CD14-positive monocyte (primary cell): Measurements from ENCODE around the gene CNOT11. TPM values are rescaled to one million over a fixed set of nuclear protein-coding genes. Genes with fewer than 3 reads are reported as not detected.

Source experiments
- DNase-seq, 3 donors: peaks; one replicate each; pipeline ENCODE4 v3.0.0-alpha.2; 2011 to 2022
- H2AFZ ChIP-seq: 2 replicates; pipeline ENCODE4 v1.6.0; 2012; ENCODE audit warnings: mild to moderate bottlenecking, low read depth, low read length, inconsistent platforms; ENCODE audit not compliant: insufficient read depth, poor library complexity, severe bottlenecking
- H3K27ac ChIP-seq, 2 donors: 1 replicate in 1 of 2; 2 replicates in 1 of 2; pipeline ENCODE4 v1.5.1; 2012 to 2013; ENCODE audit warnings: low read length in 2 of 2, control low read depth in 1 of 2, inconsistent platforms in 1 of 2, low read depth in 1 of 2, mild to moderate bottlenecking in 1 of 2
- H3K27me3 ChIP-seq, 2 donors: one replicate each; pipeline versions ENCODE4 v1.6.0 to v1.6.1; 2011 to 2013; ENCODE audit warnings: low read length in 2 of 2; ENCODE audit not compliant: control insufficient read depth in 2 of 2, insufficient read depth in 2 of 2
- H3K36me3 ChIP-seq, 2 donors: replicated peaks in 1 of 2; 1 replicate in 1 of 2; 2 replicates in 1 of 2; pipeline versions ENCODE4 v1.5.1 to v1.6.1; 2012 to 2013; ENCODE audit warnings: low read length in 2 of 2, control low read depth in 1 of 2, inconsistent platforms in 1 of 2, mild to moderate bottlenecking in 1 of 2; ENCODE audit not compliant: insufficient read depth in 2 of 2, control insufficient read depth in 1 of 2
- H3K4me1 ChIP-seq, 2 donors: 1 replicate in 1 of 2; 2 replicates in 1 of 2; pipeline versions ENCODE4 v1.5.1 to v1.6.1; 2012 to 2013; ENCODE audit warnings: low read length in 2 of 2, control low read depth in 1 of 2, inconsistent platforms in 1 of 2, mild to moderate bottlenecking in 1 of 2, moderate library complexity in 1 of 2; ENCODE audit not compliant: insufficient read depth in 2 of 2, control insufficient read depth in 1 of 2
- H3K4me2 ChIP-seq: replicated peaks from 2 replicates; pipeline ENCODE3; 2012; ENCODE audit warnings: low read length, moderate library complexity, mild to moderate bottlenecking; ENCODE audit not compliant: poor library complexity, severe bottlenecking; ENCODE audit errors: extremely low read depth
- H3K4me3 ChIP-seq, 3 experiments: fragments of 200-600 bp in 1 of 3; sonication (generic) in 1 of 3; replicated peaks in 1 of 3; 1 replicate in 2 of 3; 2 replicates in 1 of 3; pipeline ENCODE4 v1.5.1; 2011 to 2013; ENCODE audit warnings: low read length in 3 of 3, mild to moderate bottlenecking in 3 of 3, control low read depth in 2 of 3, low read depth in 2 of 3, inconsistent platforms in 1 of 3, moderate library complexity in 1 of 3
- H3K79me2 ChIP-seq: 2 replicates; pipeline ENCODE4 v1.6.0; 2012; ENCODE audit warnings: mild to moderate bottlenecking, control low read depth, inconsistent platforms, low read length, moderate library complexity; ENCODE audit not compliant: insufficient read depth
- H3K9ac ChIP-seq: 2 replicates; pipeline ENCODE4 v1.6.0; 2017; ENCODE audit warnings: low read length, mild to moderate bottlenecking; ENCODE audit not compliant: insufficient read depth, poor library complexity, severe bottlenecking
- H3K9me3 ChIP-seq, 2 donors: replicated peaks in 1 of 2; 1 replicate in 1 of 2; 2 replicates in 1 of 2; pipeline versions ENCODE4 v1.5.1 to v1.6.1; 2012 to 2013; ENCODE audit warnings: low read length in 2 of 2, control low read depth in 1 of 2; ENCODE audit not compliant: control insufficient read depth in 1 of 2, insufficient read depth in 1 of 2
- H4K20me1 ChIP-seq: 2 replicates; pipeline ENCODE4 v1.6.0; 2012; ENCODE audit warnings: mild to moderate bottlenecking, low read length, control low read depth, moderate library complexity; ENCODE audit not compliant: insufficient read depth
- H3K27ac Mint-ChIP-seq, 7 donors: one replicate each; pipeline ENCODE4 v1.8.0; 2020; ENCODE audit warnings: mild to moderate bottlenecking in 7 of 7, mixed read lengths in 7 of 7, moderate library complexity in 6 of 7, inconsistent platforms in 2 of 7
- H3K27me3 Mint-ChIP-seq, 3 donors: one replicate each; pipeline ENCODE4 v1.8.0; 2021 to 2022; ENCODE audit warnings: low read depth in 3 of 3, mild to moderate bottlenecking in 3 of 3, mixed read lengths in 3 of 3, moderate library complexity in 3 of 3, inconsistent platforms in 1 of 3
- H3K36me3 Mint-ChIP-seq, 2 donors: one replicate each; pipeline ENCODE4 v1.8.0; 2020; ENCODE audit warnings: mixed read lengths in 2 of 2, inconsistent platforms in 1 of 2, mild to moderate bottlenecking in 1 of 2
- H3K4me1 Mint-ChIP-seq: one replicate; pipeline ENCODE4 v1.8.0; 2020; ENCODE audit warnings: mild to moderate bottlenecking, mixed read lengths
- H3K4me3 Mint-ChIP-seq, 2 donors: one replicate each; pipeline ENCODE4 v1.8.0; 2020; ENCODE audit warnings: mild to moderate bottlenecking in 2 of 2, mixed read lengths in 2 of 2, moderate library complexity in 1 of 2
- H3K9me3 Mint-ChIP-seq, 7 donors: one replicate each; pipeline ENCODE4 v1.8.0; 2020 to 2022; ENCODE audit warnings: mixed read lengths in 7 of 7, mild to moderate bottlenecking in 6 of 7, moderate library complexity in 6 of 7, inconsistent platforms in 2 of 7
- WGBS: methylation state at CpG from one replicate; pipeline ENCODE4 v1.1.5; 2013; ENCODE audit warnings: missing lambda C conversion rate; ENCODE audit not compliant: insufficient coverage; 5-methylcytosine and 5-hydroxymethylcytosine counted together
- intact Hi-C, 2 donors: fragments of 100-400 bp; cut with micrococcal nuclease; formaldehyde crosslinking; loops; one replicate each; pipeline versions ENCODE4 v1.15.0 to v1.15.1; 2023
- polyA minus RNA-seq: library from RNA; depleted of rRNA, polyadenylated mRNA; stranded (reverse); fragments of >200 nt; gene quantifications from 2 replicates; pipeline ENCODE4 v1.2.3, GENCODE V29; 2012
- polyA plus RNA-seq, 3 donors: library from polyadenylated mRNA; depleted of rRNA in 1 of 3; unstranded in 2 of 3; stranded (reverse) in 1 of 3; fragments of 300-500 nt in 2 of 3; fragments of >200 nt in 1 of 3; fragmentation: Illumina TruSeq in 2 of 3; gene quantifications; 1 replicate in 2 of 3; 2 replicates in 1 of 3; pipeline ENCODE4 v1.2.3, GENCODE V29; 2012 to 2021
- total RNA-seq, 12 experiments: library from RNA in 1 of 12; stranded (reverse) in 1 of 12; fragments of 120-200 nt in 1 of 12; gene quantifications; one replicate each; pipeline ENCODE4 v1.2.4 and lab custom pipeline; 2013 to 2026; ENCODE audit warnings: mixed read lengths in 6 of 12, inconsistent platforms in 1 of 12
- TF ChIP-seq, protein P1 (sequence below): fragments of 200-600 bp; IDR thresholded peaks from one replicate; pipeline ENCODE4 v1.8.0; 2022; ENCODE audit warnings: antibody characterized with exemption, mild to moderate bottlenecking

CNOT11 gene
- 45.2 TPM for total RNA-seq (2013)
- polyA plus RNA-seq: 10 to 100 TPM; 38.2 to 39.0 (median 38.4) TPM
- polyA minus RNA-seq: 21.9 and 43.5 TPM in 2 replicates
- 20.2 to 34.4 (median 26.1) reads per million in 11 experiments for total RNA-seq (lab: John Stamatoyannopoulos, UW)

DNA sequence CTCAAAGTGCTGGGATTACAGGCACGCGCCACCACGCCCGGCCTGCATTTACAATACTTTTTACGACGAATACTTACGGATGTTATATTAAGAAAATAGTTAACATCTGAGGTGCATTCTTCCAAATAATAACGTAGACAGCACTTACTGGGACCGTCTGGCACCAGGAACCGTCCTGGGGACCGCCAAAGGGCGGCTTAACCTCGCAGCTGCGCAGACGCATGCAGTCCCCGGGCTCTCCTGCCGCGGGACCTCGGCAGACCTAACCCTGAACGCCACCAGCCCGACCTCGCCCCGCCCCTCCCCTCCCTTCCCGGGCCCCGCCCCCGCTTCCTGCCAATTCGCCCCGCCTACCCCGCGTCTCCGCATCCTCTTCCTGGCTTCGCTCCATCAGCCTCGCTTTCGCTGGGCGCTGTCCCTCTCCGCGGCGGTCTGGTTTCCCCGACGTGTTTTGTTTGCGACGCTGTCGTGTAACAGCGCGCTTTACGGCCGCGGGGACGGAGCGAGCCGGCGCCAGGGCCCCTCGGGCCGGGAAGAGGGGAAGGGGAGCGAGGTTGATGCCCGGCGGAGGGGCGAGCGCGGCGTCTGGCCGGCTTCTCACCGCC lies at the start of gene CNOT11:
TSS of gene CNOT11 (plus strand) at position 479 of the 605 bp plus-strand sequence. CDS start at position 558, 79 bp downstream.
- TF ChIP-seq, protein P1, sequence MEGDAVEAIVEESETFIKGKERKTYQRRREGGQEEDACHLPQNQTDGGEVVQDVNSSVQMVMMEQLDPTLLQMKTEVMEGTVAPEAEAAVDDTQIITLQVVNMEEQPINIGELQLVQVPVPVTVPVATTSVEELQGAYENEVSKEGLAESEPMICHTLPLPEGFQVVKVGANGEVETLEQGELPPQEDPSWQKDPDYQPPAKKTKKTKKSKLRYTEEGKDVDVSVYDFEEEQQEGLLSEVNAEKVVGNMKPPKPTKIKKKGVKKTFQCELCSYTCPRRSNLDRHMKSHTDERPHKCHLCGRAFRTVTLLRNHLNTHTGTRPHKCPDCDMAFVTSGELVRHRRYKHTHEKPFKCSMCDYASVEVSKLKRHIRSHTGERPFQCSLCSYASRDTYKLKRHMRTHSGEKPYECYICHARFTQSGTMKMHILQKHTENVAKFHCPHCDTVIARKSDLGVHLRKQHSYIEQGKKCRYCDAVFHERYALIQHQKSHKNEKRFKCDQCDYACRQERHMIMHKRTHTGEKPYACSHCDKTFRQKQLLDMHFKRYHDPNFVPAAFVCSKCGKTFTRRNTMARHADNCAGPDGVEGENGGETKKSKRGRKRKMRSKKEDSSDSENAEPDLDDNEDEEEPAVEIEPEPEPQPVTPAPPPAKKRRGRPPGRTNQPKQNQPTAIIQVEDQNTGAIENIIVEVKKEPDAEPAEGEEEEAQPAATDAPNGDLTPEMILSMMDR: no peak
- peak within 1 kb of the TSS; percentile 83 for H3K4me2 ChIP-seq
- H3K27ac Mint-ChIP-seq: peak within 1 kb of the TSS; percentile 74 to 94 (median 92)
- no peaks in the 10 kb centered on the region for H3K9me3 ChIP-seq
- no peaks in the 10 kb centered on the region for H3K27me3 Mint-ChIP-seq
- WGBS: under 1% methylated on average over 46 of the region's 63 CpGs
- intact Hi-C loops: loop anchor here (2.0 to 10.0 kb wide), 3 partner anchors 55 to 250 kb away; partner anchors contain the start of genes RNF149 (in 2 of the 2), RPL31 (in 1 of the 2) and TBC1D8 (in 1 of the 2)
- peaks cover 0 to 4% (median 2%) of the 10 kb centered on the region in 7 donors for H3K9me3 Mint-ChIP-seq
- peak; percentile 97 to 99 (median 98) for DNase-seq
- H3K79me2 ChIP-seq: peaks cover 48% of the 10 kb centered on the region
- peaks cover 44% of the 10 kb centered on the region for H3K4me1 Mint-ChIP-seq
- no peaks in the 10 kb centered on the region for H3K27me3 ChIP-seq
- peak within 1 kb of the TSS; percentile 96 for H3K4me3 Mint-ChIP-seq
- peaks cover 28 to 42% of the 10 kb centered on the region in 2 donors for H3K4me1 ChIP-seq
- H3K9ac ChIP-seq: peak within 1 kb of the TSS; percentile 99
- H3K27ac ChIP-seq: peak within 1 kb of the TSS; percentile 71 to 95
- H3K36me3 ChIP-seq: peaks cover 0 to under 1% of the 10 kb centered on the region in 2 donors
- H3K4me3 ChIP-seq: peak within 1 kb of the TSS; percentile 53 to 88 (median 77)
- H4K20me1 ChIP-seq: peaks cover 43% of the 10 kb centered on the region
- H3K36me3 Mint-ChIP-seq: peaks cover 2 to 8% of the 10 kb centered on the region in 2 donors
- peak within 1 kb of the TSS; percentile 91 for H2AFZ ChIP-seq

DNA sequence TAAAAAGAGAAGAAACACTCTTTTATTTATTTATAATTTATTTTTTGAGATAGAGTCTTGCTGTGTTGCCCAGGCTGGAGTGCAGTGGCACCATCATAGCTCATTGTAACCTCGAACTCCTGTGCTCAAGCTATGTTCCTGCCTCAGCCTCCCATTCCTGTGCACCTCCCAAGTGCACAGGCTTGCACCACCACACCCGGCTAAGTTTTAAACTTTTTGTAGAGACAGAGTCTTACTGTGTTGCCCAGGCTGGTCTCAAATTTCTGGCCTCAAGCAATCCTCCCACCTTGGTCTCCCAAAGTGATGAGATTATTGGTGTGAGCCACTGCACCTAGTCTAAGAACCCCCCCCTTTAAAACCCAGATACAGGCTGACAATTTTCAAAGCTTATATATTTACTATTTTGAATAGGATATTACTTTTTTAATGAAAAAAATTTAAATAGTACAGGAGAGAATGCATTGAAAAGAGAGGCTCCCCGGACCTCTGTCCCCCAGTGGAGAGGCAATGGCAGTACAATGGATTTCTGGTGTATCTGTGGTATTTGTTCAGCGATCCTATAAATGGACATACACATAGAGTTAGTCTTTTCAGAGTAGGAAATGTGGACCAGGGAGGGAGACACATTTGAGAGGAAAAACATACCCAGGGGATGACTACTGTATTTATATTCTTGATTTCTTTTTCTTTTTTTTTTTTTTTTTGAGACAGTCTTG lies 48.1 kb upstream of the CNOT11 start:
- Histone ChIP-seq H4K20me1 (no peaks in the 10 kb centered on the region), H3K4me1 (peaks cover 18 to 28% of the 10 kb centered on the region in 2 donors), H3K9me3 (no peaks in the 10 kb centered on the region), H3K4me2 (no peak overlapping the region), H3K27ac (no peak overlapping the region), H3K36me3 (no peaks in the 10 kb centered on the region), H2AFZ (no peak overlapping the region), H3K4me3 (no peak overlapping the region), H3K79me2 (no peaks in the 10 kb centered on the region), H3K27me3 (no peaks in the 10 kb centered on the region), H3K9ac (no peak overlapping the region)
- TF ChIP-seq, protein P1: no peak
- Mint-ChIP-seq H3K4me3 (no peak overlapping the region), H3K27me3 (peaks cover 0 to 4% (median 2%) of the 10 kb centered on the region in 3 donors), H3K4me1 (peaks cover 31% of the 10 kb centered on the region), H3K36me3 (peaks cover 0 to 2% of the 10 kb centered on the region in 2 donors), H3K27ac (no peak overlapping the region), H3K9me3 (peaks cover 0 to 1% (median 0%) of the 10 kb centered on the region in 7 donors)
- 89% methylated on average over 1 of the region's 4 CpGs for WGBS
- intact Hi-C loops: loop anchor here (2.0 to 10.0 kb wide), 5 partner anchors 50 to 192 kb away; partner anchors contain the start of gene TBC1D8 (in 2 of the 2)
- no peak for DNase-seq
